Measurements from ENCODE around the gene LRRC2. TPM values are rescaled to one million over a fixed set of nuclear protein-coding genes. Genes with fewer than 3 reads are reported as not detected.

Gene LRRC2
- total RNA-seq, 1 donor from 2014 or later, result 0.31 TPM

GRCh38 chr3:46521096-46521495 lies 45.0 kb downstream of the LRRC2 start:
- no peak for DNase-seq (ENCODE audit: extremely low spot score, unreplicated experiment)
- Mint-ChIP-seq H3K27ac (no peak overlapping the region), H3K9me3 (no peaks in the 10 kb centered on the region), H3K4me1 (ENCODE audit: unreplicated experiment) (no peaks in the 10 kb centered on the region), H3K4me3 (no peak overlapping the region), H3K27me3 (no peaks in the 10 kb centered on the region), H3K36me3 (no peaks in the 10 kb centered on the region)
- TF ChIP-seq, protein P1, sequence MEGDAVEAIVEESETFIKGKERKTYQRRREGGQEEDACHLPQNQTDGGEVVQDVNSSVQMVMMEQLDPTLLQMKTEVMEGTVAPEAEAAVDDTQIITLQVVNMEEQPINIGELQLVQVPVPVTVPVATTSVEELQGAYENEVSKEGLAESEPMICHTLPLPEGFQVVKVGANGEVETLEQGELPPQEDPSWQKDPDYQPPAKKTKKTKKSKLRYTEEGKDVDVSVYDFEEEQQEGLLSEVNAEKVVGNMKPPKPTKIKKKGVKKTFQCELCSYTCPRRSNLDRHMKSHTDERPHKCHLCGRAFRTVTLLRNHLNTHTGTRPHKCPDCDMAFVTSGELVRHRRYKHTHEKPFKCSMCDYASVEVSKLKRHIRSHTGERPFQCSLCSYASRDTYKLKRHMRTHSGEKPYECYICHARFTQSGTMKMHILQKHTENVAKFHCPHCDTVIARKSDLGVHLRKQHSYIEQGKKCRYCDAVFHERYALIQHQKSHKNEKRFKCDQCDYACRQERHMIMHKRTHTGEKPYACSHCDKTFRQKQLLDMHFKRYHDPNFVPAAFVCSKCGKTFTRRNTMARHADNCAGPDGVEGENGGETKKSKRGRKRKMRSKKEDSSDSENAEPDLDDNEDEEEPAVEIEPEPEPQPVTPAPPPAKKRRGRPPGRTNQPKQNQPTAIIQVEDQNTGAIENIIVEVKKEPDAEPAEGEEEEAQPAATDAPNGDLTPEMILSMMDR (conservative IDR thresholded peaks at IDR 0.05), result no peak

GRCh38 chr3:46520531-46520930 lies 45.6 kb downstream of the LRRC2 start:
- H3K36me3 Mint-ChIP-seq, result no peaks in the 10 kb centered on the region
- TF ChIP-seq, protein P1 (conservative IDR thresholded peaks at IDR 0.05), result no peak
- no peak for DNase-seq (ENCODE audit: extremely low spot score, unreplicated experiment)
- no peaks in the 10 kb centered on the region for H3K9me3 Mint-ChIP-seq
- H3K4me1 Mint-ChIP-seq (ENCODE audit: unreplicated experiment), result no peaks in the 10 kb centered on the region
- no peak overlapping the region for H3K4me3 Mint-ChIP-seq
- no peak overlapping the region for H3K27ac Mint-ChIP-seq
- no peaks in the 10 kb centered on the region for H3K27me3 Mint-ChIP-seq

GRCh38 chr3:46519952-46520351 lies 46.1 kb downstream of the LRRC2 start:
- no peaks in the 10 kb centered on the region for H3K36me3 Mint-ChIP-seq
- TF ChIP-seq, protein P1 (conservative IDR thresholded peaks at IDR 0.05), result no peak
- H3K9me3 Mint-ChIP-seq, result no peaks in the 10 kb centered on the region
- H3K4me1 Mint-ChIP-seq (ENCODE audit: unreplicated experiment), result no peaks in the 10 kb centered on the region
- H3K27me3 Mint-ChIP-seq, result no peaks in the 10 kb centered on the region
- no peak overlapping the region for H3K4me3 Mint-ChIP-seq
- H3K27ac Mint-ChIP-seq, result no peak overlapping the region
- DNase-seq (ENCODE audit: extremely low spot score, unreplicated experiment), result no peak

GRCh38 chr3:46517784-46518181 lies 48.3 kb downstream of the LRRC2 start:
- H3K36me3 Mint-ChIP-seq, result no peaks in the 10 kb centered on the region
- H3K27me3 Mint-ChIP-seq, result no peaks in the 10 kb centered on the region
- no peak overlapping the region for H3K4me3 Mint-ChIP-seq
- no peaks in the 10 kb centered on the region for H3K9me3 Mint-ChIP-seq
- H3K4me1 Mint-ChIP-seq (ENCODE audit: unreplicated experiment), result no peaks in the 10 kb centered on the region
- H3K27ac Mint-ChIP-seq, result no peak overlapping the region
- no peak for DNase-seq (ENCODE audit: extremely low spot score, unreplicated experiment)
- TF ChIP-seq, protein P1 (conservative IDR thresholded peaks at IDR 0.05), result no peak

DNA sequence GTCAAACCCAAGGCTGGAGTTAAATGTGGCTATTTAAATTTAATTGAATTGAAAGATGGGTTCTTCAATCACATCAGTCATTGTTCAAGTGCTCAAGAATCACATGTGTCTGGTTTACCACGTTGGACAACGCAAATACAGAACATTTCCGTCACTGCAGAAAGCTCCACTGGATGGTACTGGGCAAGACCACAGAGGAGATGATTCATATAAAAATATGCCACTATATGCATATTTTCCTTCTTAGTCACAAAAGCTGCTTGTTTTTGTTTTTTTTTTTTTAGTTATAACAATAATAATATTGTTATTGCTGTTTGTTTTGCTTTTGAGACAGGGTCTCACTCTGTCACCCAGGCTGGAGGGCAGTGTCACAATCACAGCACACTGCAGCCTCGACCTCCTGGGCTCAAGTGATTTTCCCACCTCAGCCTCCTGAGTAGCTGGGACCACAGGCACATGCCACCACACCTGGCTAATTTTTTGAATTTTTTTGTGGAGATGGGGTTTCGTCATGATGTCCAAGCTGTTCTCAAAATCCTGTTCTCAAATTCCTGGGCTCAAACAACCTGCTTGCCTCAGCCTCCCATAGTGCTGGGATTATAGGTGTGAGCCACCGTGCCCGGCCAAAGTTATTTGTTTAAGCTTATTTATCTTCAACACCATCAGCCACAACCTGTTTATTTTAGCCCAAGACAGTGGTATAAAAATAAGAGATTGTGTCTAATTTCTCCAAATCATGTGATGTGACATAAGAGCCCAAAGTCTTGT lies 48.9 kb downstream of the LRRC2 start:
- no peak overlapping the region for H3K27ac Mint-ChIP-seq
- TF ChIP-seq, protein P1 (conservative IDR thresholded peaks at IDR 0.05), result no peak

More for the DNA sequence above, 48.9 kb downstream of the LRRC2 start:
- Mint-ChIP-seq H3K9me3 (no peaks in the 10 kb centered on the region), H3K4me3 (no peak overlapping the region), H3K4me1 (ENCODE audit: unreplicated experiment) (no peaks in the 10 kb centered on the region), H3K27me3 (peaks cover 3% of the 10 kb centered on the region), H3K36me3 (no peaks in the 10 kb centered on the region)
- no peak for DNase-seq (ENCODE audit: extremely low spot score, unreplicated experiment)
